Panc1 (cell line): ENCODE results near the gene GCNT4. TPM values are rescaled to one million over a fixed set of nuclear protein-coding genes. Genes with fewer than 3 reads are reported as not detected.

ENCODE experiments used
- ATAC-seq: fragments of 200-7000 bp; cut with Tn5 transposase; 2 replicates; pipeline ENCODE4 v1.9.1; 2020; ENCODE audit warnings: mild to moderate bottlenecking, moderate library complexity
- BruUV-seq: library from RNA; stranded (reverse); fragments of 400-500 nt; replicated peaks from 2 replicates; lab custom pipeline; 2021; lab: Mats Ljungman, UMichigan
- CTCF ChIA-PET: fragments of 300-600 bp; sonication (Branson Sonifier 250); formaldehyde crosslinking; loops from one replicate; lab custom pipeline; 2022; ENCODE audit warnings: antibody characterized with exemption; lab: Charles Lee
- POLR2A ChIA-PET: fragments of 300-600 bp; sonication (Branson Sonifier 250); formaldehyde crosslinking; loops from one replicate; lab custom pipeline; 2022; ENCODE audit warnings: antibody characterized with exemption; lab: Charles Lee
- DNase-seq: peaks from one replicate; pipeline ENCODE4 v3.0.0-alpha.2; 2010; ENCODE audit warnings: low read depth, low spot score
- H3K27ac ChIP-seq: 2 replicates; pipeline ENCODE4 v1.5.1; 2011; ENCODE audit warnings: mild to moderate bottlenecking, low read length, inconsistent platforms
- H3K27me3 ChIP-seq: fragments of 200-500 bp; sonication (Bioruptor generic); 2 replicates; pipeline ENCODE4 v1.6.0; 2014; ENCODE audit warnings: low read length, inconsistent platforms; ENCODE audit not compliant: control insufficient read depth, insufficient read depth
- H3K36me3 ChIP-seq: fragments of 200-500 bp; sonication (Bioruptor generic); 2 replicates; pipeline ENCODE4 v1.5.1; 2014; ENCODE audit warnings: inconsistent platforms, mild to moderate bottlenecking, low read length, moderate library complexity; ENCODE audit not compliant: control insufficient read depth, insufficient read depth
- H3K4me1 ChIP-seq: 2 replicates; pipeline ENCODE4 v1.5.1; 2011; ENCODE audit warnings: inconsistent platforms, mild to moderate bottlenecking, low read length, moderate library complexity; ENCODE audit not compliant: control insufficient read depth, insufficient read depth
- H3K4me3 ChIP-seq, 2 experiments: 2 replicates each; pipeline ENCODE4 v1.5.1; 2011 to 2012; ENCODE audit warnings: low read depth in 2 of 2, low read length in 2 of 2, mild to moderate bottlenecking in 2 of 2, inconsistent platforms in 1 of 2, moderate library complexity in 1 of 2
- H3K9me3 ChIP-seq: fragments of 200-500 bp; sonication (Bioruptor generic); 2 replicates; pipeline ENCODE4 v1.5.1; 2014; ENCODE audit warnings: low read depth, mild to moderate bottlenecking, inconsistent platforms, low read length, moderate library complexity; ENCODE audit not compliant: control insufficient read depth, insufficient read depth
- POLR2AphosphoS5 ChIP-seq: IDR thresholded peaks from 2 replicates; pipeline ENCODE4 v1.6.1; 2012; ENCODE audit warnings: mild to moderate bottlenecking, low read depth, low read length, moderate library complexity
- SIN3A ChIP-seq: IDR thresholded peaks from 2 replicates; pipeline ENCODE4 v1.6.1; 2012; ENCODE audit warnings: low read depth, mild to moderate bottlenecking, low read length, moderate library complexity, borderline replicate concordance; ENCODE audit not compliant: insufficient read depth
- TCF7L2 ChIP-seq: IDR thresholded peaks from 2 replicates; pipeline ENCODE4 v1.6.1; 2011; ENCODE audit warnings: mild to moderate bottlenecking, low read depth, low read length, inconsistent platforms
- in situ Hi-C: cut with HindIII; loops from 2 replicates; pipeline ENCODE4 v1.10.0; 2016; ENCODE audit warnings: low sequenced_read_pairs, low pct_unique_long_range_greater_than_20kb
- intact Hi-C: fragments of 100-400 bp; cut with micrococcal nuclease; formaldehyde crosslinking; loops from one replicate; pipeline ENCODE4 v1.10.0; 2022; ENCODE audit not compliant: unreplicated experiment
- total RNA-seq: library from RNA; stranded (reverse); gene quantifications from one replicate; pipeline ENCODE4 v1.2.1, GENCODE V29; 2021; ENCODE audit not compliant: unreplicated experiment
- TF ChIP-seq, protein P1 (sequence below), 2 experiments: IDR thresholded peaks; 2 replicates each; pipeline ENCODE4 v1.6.1; 2011 to 2012; ENCODE audit warnings: low read depth in 2 of 2, control low read depth in 1 of 2, low read length in 1 of 2, mild to moderate bottlenecking in 1 of 2, moderate library complexity in 1 of 2; ENCODE audit not compliant: insufficient read depth in 1 of 2
- TF ChIP-seq, protein P2 (sequence below): fragments of 450-650 bp; IDR thresholded peaks from 2 replicates; pipeline ENCODE4 v1.5.1; 2017; ENCODE audit warnings: mild to moderate bottlenecking

The GCNT4 gene
- total RNA-seq, 1 experiment from 2014 or later, result 0.33 TPM

DNA sequence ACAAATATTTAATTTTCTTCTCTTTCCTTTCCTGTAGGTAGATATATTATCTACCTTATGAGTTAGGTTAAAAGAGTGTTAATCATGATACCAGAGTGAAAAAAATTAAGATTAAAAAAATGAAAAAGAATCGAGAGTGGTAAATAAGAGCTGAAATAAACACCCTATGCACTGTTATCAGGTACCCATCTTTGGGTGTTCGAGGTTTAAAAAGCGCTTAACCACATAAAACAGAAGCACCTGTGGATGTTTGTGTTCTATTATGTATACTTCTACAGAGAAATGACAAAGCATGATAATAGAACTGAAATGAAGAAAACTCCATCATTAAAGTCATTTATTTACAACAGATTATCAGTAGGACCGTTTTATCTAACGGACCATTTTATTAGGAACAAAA, 25.7 kb upstream of the GCNT4 start:
- POLR2A ChIA-PET, result no interaction called here
- ATAC-seq (no peak), DNase-seq (no peak)
- no peaks in the 10 kb centered on the region for H3K9me3 ChIP-seq
- H3K4me3 ChIP-seq, result no peak overlapping the region
- TF ChIP-seq, protein P1, sequence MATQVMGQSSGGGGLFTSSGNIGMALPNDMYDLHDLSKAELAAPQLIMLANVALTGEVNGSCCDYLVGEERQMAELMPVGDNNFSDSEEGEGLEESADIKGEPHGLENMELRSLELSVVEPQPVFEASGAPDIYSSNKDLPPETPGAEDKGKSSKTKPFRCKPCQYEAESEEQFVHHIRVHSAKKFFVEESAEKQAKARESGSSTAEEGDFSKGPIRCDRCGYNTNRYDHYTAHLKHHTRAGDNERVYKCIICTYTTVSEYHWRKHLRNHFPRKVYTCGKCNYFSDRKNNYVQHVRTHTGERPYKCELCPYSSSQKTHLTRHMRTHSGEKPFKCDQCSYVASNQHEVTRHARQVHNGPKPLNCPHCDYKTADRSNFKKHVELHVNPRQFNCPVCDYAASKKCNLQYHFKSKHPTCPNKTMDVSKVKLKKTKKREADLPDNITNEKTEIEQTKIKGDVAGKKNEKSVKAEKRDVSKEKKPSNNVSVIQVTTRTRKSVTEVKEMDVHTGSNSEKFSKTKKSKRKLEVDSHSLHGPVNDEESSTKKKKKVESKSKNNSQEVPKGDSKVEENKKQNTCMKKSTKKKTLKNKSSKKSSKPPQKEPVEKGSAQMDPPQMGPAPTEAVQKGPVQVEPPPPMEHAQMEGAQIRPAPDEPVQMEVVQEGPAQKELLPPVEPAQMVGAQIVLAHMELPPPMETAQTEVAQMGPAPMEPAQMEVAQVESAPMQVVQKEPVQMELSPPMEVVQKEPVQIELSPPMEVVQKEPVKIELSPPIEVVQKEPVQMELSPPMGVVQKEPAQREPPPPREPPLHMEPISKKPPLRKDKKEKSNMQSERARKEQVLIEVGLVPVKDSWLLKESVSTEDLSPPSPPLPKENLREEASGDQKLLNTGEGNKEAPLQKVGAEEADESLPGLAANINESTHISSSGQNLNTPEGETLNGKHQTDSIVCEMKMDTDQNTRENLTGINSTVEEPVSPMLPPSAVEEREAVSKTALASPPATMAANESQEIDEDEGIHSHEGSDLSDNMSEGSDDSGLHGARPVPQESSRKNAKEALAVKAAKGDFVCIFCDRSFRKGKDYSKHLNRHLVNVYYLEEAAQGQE (IDR thresholded peaks at IDR 0.05; ENCODE audit: insufficient read depth in 1 of 2, low read depth in 2 of 2, low read length in 1 of 2), result no peak
- TF ChIP-seq SIN3A, result no peak
- TF ChIP-seq, protein P2, sequence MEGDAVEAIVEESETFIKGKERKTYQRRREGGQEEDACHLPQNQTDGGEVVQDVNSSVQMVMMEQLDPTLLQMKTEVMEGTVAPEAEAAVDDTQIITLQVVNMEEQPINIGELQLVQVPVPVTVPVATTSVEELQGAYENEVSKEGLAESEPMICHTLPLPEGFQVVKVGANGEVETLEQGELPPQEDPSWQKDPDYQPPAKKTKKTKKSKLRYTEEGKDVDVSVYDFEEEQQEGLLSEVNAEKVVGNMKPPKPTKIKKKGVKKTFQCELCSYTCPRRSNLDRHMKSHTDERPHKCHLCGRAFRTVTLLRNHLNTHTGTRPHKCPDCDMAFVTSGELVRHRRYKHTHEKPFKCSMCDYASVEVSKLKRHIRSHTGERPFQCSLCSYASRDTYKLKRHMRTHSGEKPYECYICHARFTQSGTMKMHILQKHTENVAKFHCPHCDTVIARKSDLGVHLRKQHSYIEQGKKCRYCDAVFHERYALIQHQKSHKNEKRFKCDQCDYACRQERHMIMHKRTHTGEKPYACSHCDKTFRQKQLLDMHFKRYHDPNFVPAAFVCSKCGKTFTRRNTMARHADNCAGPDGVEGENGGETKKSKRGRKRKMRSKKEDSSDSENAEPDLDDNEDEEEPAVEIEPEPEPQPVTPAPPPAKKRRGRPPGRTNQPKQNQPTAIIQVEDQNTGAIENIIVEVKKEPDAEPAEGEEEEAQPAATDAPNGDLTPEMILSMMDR, result no peak
- TF ChIP-seq TCF7L2, result no peak
- no peak for TF ChIP-seq POLR2AphosphoS5
- H3K36me3 ChIP-seq, result no peaks in the 10 kb centered on the region
- peaks cover 2% of the 10 kb centered on the region for H3K27me3 ChIP-seq
- no peaks in the 10 kb centered on the region for H3K4me1 ChIP-seq
- no TSS peak for BruUV-seq
- in situ Hi-C loops (no loop called here), intact Hi-C loops (no loop called here)
- H3K27ac ChIP-seq, result no peak overlapping the region
- CTCF ChIA-PET, result interaction anchor here (0.8 kb wide), 1 partner anchor 483 kb away, joined by 5 read pairs; no protein-coding TSS in a partner anchor

DNA sequence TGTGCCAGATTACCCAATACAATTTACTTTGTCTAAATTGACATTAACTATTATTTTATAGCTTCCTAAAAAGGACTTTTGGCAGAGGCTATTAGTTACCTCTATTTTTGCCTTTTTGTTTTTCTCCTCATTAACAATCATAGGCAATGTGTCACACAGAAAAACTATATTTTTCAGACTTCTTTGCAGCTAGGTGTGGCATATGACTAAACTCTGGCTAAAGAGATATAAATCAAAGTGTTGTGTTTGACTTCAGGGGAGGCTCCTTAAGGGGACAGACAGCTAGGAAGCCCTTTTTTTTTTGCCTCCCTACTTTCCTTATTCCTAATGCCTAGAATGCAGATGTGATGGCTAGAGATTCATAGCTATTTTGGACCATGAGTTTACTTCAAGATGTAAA, 19.7 kb upstream of the GCNT4 start:
- ATAC-seq, result no peak
- Histone ChIP-seq H3K27me3 (0 out of 2 replicates have a peak, but pooled peaks cover 2% of the 10 kb centered on the region), H3K9me3 (no peaks in the 10 kb centered on the region), H3K4me3 (no peak overlapping the region), H3K36me3 (no peaks in the 10 kb centered on the region), H3K4me1 (no peaks in the 10 kb centered on the region), H3K27ac (no peak overlapping the region)
- intact Hi-C loops (no loop called here), in situ Hi-C loops (no loop called here)
- BruUV-seq, result no TSS peak
- TF ChIP-seq, protein P2, result no peak
- no peak for TF ChIP-seq POLR2AphosphoS5
- no peak for TF ChIP-seq TCF7L2
- TF ChIP-seq SIN3A, result no peak
- TF ChIP-seq, protein P1 (IDR thresholded peaks at IDR 0.05; ENCODE audit: insufficient read depth in 1 of 2, low read depth in 2 of 2, low read length in 1 of 2), result no peak
- ChIA-PET POLR2A (no interaction called here), CTCF (interaction anchor here (0.6 kb wide), 1 partner anchor 371 kb away, joined by 3 read pairs; no protein-coding TSS in a partner anchor)
- no peak for DNase-seq
